GM04504 (cell line): ENCODE data around the gene PAK2.
A peak's percentile ranks its signal among the peaks of the same experiment; 100 is the strongest.
"Not testable (repeated sequence)": the region's sequence is repeated elsewhere in the genome, so short reads cannot be mapped to it uniquely, and the experiment has no call there.

Experiments used
- DNase-seq: peaks from one replicate; pipeline ENCODE4 v3.0.0-alpha.2; 2012; ENCODE audit warnings: low read depth

Gene PAK2

GRCh38 chr3:196782511-196782910 is 42.9 kb downstream of the PAK2 start:
- no peak for DNase-seq

- DNase-seq = no peak
These were observed 48.9 kb downstream of the PAK2 start for GRCh38 chr3:196788528-196788927.

GRCh38 chr3:196789885-196790359 is 50.3 kb downstream of the PAK2 start:
- no peak for DNase-seq

- DNase-seq = no peak
These were observed 51.0 kb downstream of the PAK2 start for GRCh38 chr3:196790636-196791035.

- DNase-seq = no peak
These were observed 53.1 kb downstream of the PAK2 start for GRCh38 chr3:196792771-196793170.

- DNase-seq = peak; percentile 37
These were observed 53.6 kb downstream of the PAK2 start for GRCh38 chr3:196793246-196793645.

GRCh38 chr3:196794467-196794866 is 54.8 kb downstream of the PAK2 start:
- DNase-seq = no peak

GRCh38 chr3:196796317-196796716 is 56.7 kb downstream of the PAK2 start:
- DNase-seq = no peak

- DNase-seq = no peak
These were observed 61.2 kb downstream of the PAK2 start for GRCh38 chr3:196800742-196801434.

- no peak for DNase-seq
These were observed 64.3 kb downstream of the PAK2 start for GRCh38 chr3:196803891-196804468.

GRCh38 chr3:196804773-196805172 is 65.1 kb downstream of the PAK2 start:
- DNase-seq = no peak

- DNase-seq = no peak
These were observed 71.4 kb downstream of the PAK2 start for GRCh38 chr3:196810963-196811581.

- DNase-seq = no peak
These were observed 73.2 kb downstream of the PAK2 start for GRCh38 chr3:196812853-196813252.

GRCh38 chr3:196813903-196814302 is 74.2 kb downstream of the PAK2 start:
- DNase-seq = no peak

GRCh38 chr3:196821806-196822355 is 82.2 kb downstream of the PAK2 start:
- no peak for DNase-seq

GRCh38 chr3:196829651-196830050 is 90.0 kb downstream of the PAK2 start:
- DNase-seq = not testable (repeated sequence)

GRCh38 chr3:196835086-196835485 is 95.4 kb downstream of the PAK2 start:
- no peak for DNase-seq

GRCh38 chr3:196836626-196837025 is 97.0 kb downstream of the PAK2 start:
- DNase-seq = not testable (repeated sequence)

- peak; percentile 32 for DNase-seq
These were observed 98.3 kb downstream of the PAK2 start for GRCh38 chr3:196837819-196838420.

GRCh38 chr3:196839351-196839750 is 99.7 kb downstream of the PAK2 start:
- DNase-seq = not testable (repeated sequence)

- DNase-seq = no peak
These were observed 103.1 kb downstream of the PAK2 start for GRCh38 chr3:196842567-196843434.
